GM19023 (cell line): ENCODE data around the gene N4BP2L2.

Source experiments
- ATAC-seq: cut with Tn5 transposase; IDR thresholded peaks from one replicate; pipeline ENCODE4 v1.9.1; 2021; ENCODE audit warnings: mild to moderate bottlenecking, moderate library complexity; ENCODE audit not compliant: unreplicated experiment

The N4BP2L2 gene

GRCh38 chr13:32427852-32428580 lies 110.6 kb downstream of the N4BP2L2 start, which contains the start of gene N4BP2L1:
Gene N4BP2L1, minus strand, starts transcription at chr13:32428130. Its CDS starts 48 bp downstream, at chr13:32428082.
- peak; percentile 81 for ATAC-seq

GRCh38 chr13:32426990-32427851 lies 111.4 kb downstream of the N4BP2L2 start:
- ATAC-seq: peak; percentile 17

GRCh38 chr13:32426191-32426989 lies 112.2 kb downstream of the N4BP2L2 start:
- ATAC-seq: no peak

GRCh38 chr13:32425158-32425557 lies 113.4 kb downstream of the N4BP2L2 start:
- no peak for ATAC-seq

- ATAC-seq: no peak
Observed at GRCh38 chr13:32423592-32423991, 115.0 kb downstream of the N4BP2L2 start.

- no peak for ATAC-seq
Observed at GRCh38 chr13:32419862-32420261, 118.7 kb downstream of the N4BP2L2 start.

- ATAC-seq: no peak
Observed at GRCh38 chr13:32417995-32418394, 120.6 kb downstream of the N4BP2L2 start.

- no peak for ATAC-seq
Observed at GRCh38 chr13:32415019-32415418, 123.6 kb downstream of the N4BP2L2 start.

GRCh38 chr13:32414580-32414979 lies 124.0 kb downstream of the N4BP2L2 start:
- no peak for ATAC-seq

GRCh38 chr13:32413284-32413683 lies 125.3 kb downstream of the N4BP2L2 start:
- ATAC-seq: no peak

- no peak for ATAC-seq
Observed at GRCh38 chr13:32409561-32410421, 128.8 kb downstream of the N4BP2L2 start.

- no peak for ATAC-seq
Observed at GRCh38 chr13:32409001-32409313, 129.6 kb downstream of the N4BP2L2 start.

GRCh38 chr13:32408296-32409000 lies 130.1 kb downstream of the N4BP2L2 start:
- ATAC-seq: no peak

GRCh38 chr13:32407854-32408253 lies 130.7 kb downstream of the N4BP2L2 start:
- no peak for ATAC-seq

GRCh38 chr13:32403108-32403507 lies 135.5 kb downstream of the N4BP2L2 start:
- ATAC-seq: no peak

- no peak for ATAC-seq
Observed at GRCh38 chr13:32391101-32391619, 147.4 kb downstream of the N4BP2L2 start.

GRCh38 chr13:32390484-32390883 lies 148.1 kb downstream of the N4BP2L2 start:
- ATAC-seq: no peak

GRCh38 chr13:32390048-32390447 lies 148.5 kb downstream of the N4BP2L2 start:
- ATAC-seq: no peak

GRCh38 chr13:32385410-32385809 lies 153.2 kb downstream of the N4BP2L2 start:
- no peak for ATAC-seq

GRCh38 chr13:32384702-32385101 lies 153.9 kb downstream of the N4BP2L2 start:
- ATAC-seq: no peak
